ENCODE measurements around the gene SFXN5.

SFXN5 gene

GRCh38 chr2:72935611-72935957 is 135.9 kb downstream of the SFXN5 start:
- Histone ChIP-seq H3K27ac (no peak overlapping the region), H3K4me3 (no peak overlapping the region)
- DNase-seq (ENCODE audit: low spot score) = no peak
- TF ChIP-seq CTCF (IDR thresholded peaks at IDR 0.05) = no peak

- Histone ChIP-seq H3K27ac (no peak overlapping the region), H3K4me3 (no peak overlapping the region)
- DNase-seq (ENCODE audit: low spot score) = no peak
- no peak for TF ChIP-seq CTCF (IDR thresholded peaks at IDR 0.05)
These were observed 136.6 kb downstream of the SFXN5 start for GRCh38 chr2:72934683-72935610.

- no peak for DNase-seq (ENCODE audit: low spot score)
- no peak for TF ChIP-seq CTCF (IDR thresholded peaks at IDR 0.05)
- no peak overlapping the region for H3K27ac ChIP-seq
- no peak overlapping the region for H3K4me3 ChIP-seq
These were observed 137.8 kb downstream of the SFXN5 start for GRCh38 chr2:72933646-72934151.

- no peak for TF ChIP-seq CTCF (IDR thresholded peaks at IDR 0.05)
- Histone ChIP-seq H3K4me3 (no peak overlapping the region), H3K27ac (no peak overlapping the region)
- no peak for DNase-seq (ENCODE audit: low spot score)
These were observed 138.3 kb downstream of the SFXN5 start for GRCh38 chr2:72933207-72933606.

- H3K27ac ChIP-seq = no peak overlapping the region
- no peak for DNase-seq (ENCODE audit: low spot score)
- no peak overlapping the region for H3K4me3 ChIP-seq
- no peak for TF ChIP-seq CTCF (IDR thresholded peaks at IDR 0.05)
These were observed 138.7 kb downstream of the SFXN5 start for GRCh38 chr2:72932805-72933204.

- DNase-seq (ENCODE audit: low spot score) = no peak
- TF ChIP-seq CTCF (IDR thresholded peaks at IDR 0.05) = no peak
- H3K27ac ChIP-seq = no peak overlapping the region
These were observed 139.3 kb downstream of the SFXN5 start for GRCh38 chr2:72932045-72932740.

More at GRCh38 chr2:72932045-72932740, 139.3 kb downstream of the SFXN5 start:
- H3K4me3 ChIP-seq = no peak overlapping the region
